HepG2 (cell line): Measurements from ENCODE around the gene DRAP1. TPM values are rescaled to one million over a fixed set of nuclear protein-coding genes. Genes with fewer than 3 reads are reported as not detected.
A peak's percentile ranks its signal among the peaks of the same experiment; 100 is the strongest.

Experiments
- CC2D1A ChIP-seq: sonication (generic); formaldehyde crosslinking; IDR thresholded peaks from 2 replicates; pipeline ENCODE4 v1.8.1; 2023; ENCODE audit warnings: mild to moderate bottlenecking, missing genetic modification reagents
- HDAC2 ChIP-seq: sonication (generic); formaldehyde crosslinking; IDR thresholded peaks from 2 replicates; pipeline ENCODE4 v1.4.0; 2020; ENCODE audit warnings: missing genetic modification reagents
- HNRNPL ChIP-seq: fragments of 200-400 bp; formaldehyde crosslinking; IDR thresholded peaks from 2 replicates; pipeline ENCODE4 v1.6.1; 2017; ENCODE audit warnings: mild to moderate bottlenecking, low read depth, low read length
- SNAI1 ChIP-seq: sonication (generic); formaldehyde crosslinking; IDR thresholded peaks from 2 replicates; pipeline ENCODE4 v1.5.0; 2020; ENCODE audit warnings: mild to moderate bottlenecking, missing genetic modification reagents, borderline replicate concordance
- XRCC5 ChIP-seq: fragments of 200-400 bp; formaldehyde crosslinking; optimal IDR thresholded peaks from 2 replicates; pipeline ENCODE3; 2017; ENCODE audit warnings: mild to moderate bottlenecking, low read length
- ZNF225 ChIP-seq: sonication (generic); formaldehyde crosslinking; IDR thresholded peaks from 2 replicates; pipeline ENCODE4 v1.4.0; 2020; ENCODE audit warnings: mild to moderate bottlenecking, missing genetic modification reagents
- ZNF678 ChIP-seq: sonication (generic); formaldehyde crosslinking; IDR thresholded peaks from 2 replicates; pipeline ENCODE4 v1.4.0; 2020; ENCODE audit warnings: mild to moderate bottlenecking, missing genetic modification reagents
- ZNF709 ChIP-seq: sonication (generic); formaldehyde crosslinking; IDR thresholded peaks from 2 replicates; pipeline ENCODE4 v1.5.0; 2020; ENCODE audit warnings: mild to moderate bottlenecking, missing genetic modification reagents
- polyA plus RNA-seq, 8 experiments: library from polyadenylated mRNA; depleted of rRNA in 3 of 8; stranded (reverse) in 7 of 8; unstranded in 1 of 8; fragments of >200 nt; fragmentation: Illumina TruSeq in 4 of 8; extraction: Trizol in 4 of 8; gene quantifications; 2 replicates each; pipeline versions ENCODE4 v1.2.1 to v1.2.3, GENCODE V29; 2011 to 2016; ENCODE audit warnings: low read depth in 4 of 8, missing spikeins in 1 of 8, mixed read lengths in 1 of 8; ENCODE audit not compliant: insufficient read depth in 1 of 8
- total RNA-seq, 5 experiments: library from RNA; depleted of rRNA; stranded (reverse); fragments of >200 nt; fragmentation: Illumina TruSeq; extraction: Trizol; gene quantifications; 2 replicates each; pipeline ENCODE4 v1.2.3, GENCODE V29; 2016; ENCODE audit warnings: low read depth in 1 of 5
- TF ChIP-seq, protein P1 (sequence below), 2 experiments: fragments of 450-650 bp in 1 of 2; sonication (generic) in 1 of 2; formaldehyde crosslinking in 1 of 2; IDR thresholded peaks; 2 replicates each; pipeline versions ENCODE4 v1.6.1 to v1.8.0; 2016 to 2022; ENCODE audit warnings: antibody characterized with exemption in 1 of 2, mild to moderate bottlenecking in 1 of 2, missing genetic modification reagents in 1 of 2
- TF ChIP-seq, protein P2 (sequence below): sonication (generic); formaldehyde crosslinking; IDR thresholded peaks from 2 replicates; pipeline ENCODE4 v1.9.0; 2021; ENCODE audit warnings: missing genetic modification reagents, borderline replicate concordance
- TF ChIP-seq, protein P3 (sequence below), 2 experiments: fragments of 450-650 bp in 1 of 2; sonication (generic) in 1 of 2; formaldehyde crosslinking; IDR thresholded peaks; 2 replicates each; pipeline versions ENCODE4 v1.5.0 to v1.8.0; 2020 to 2022; ENCODE audit warnings: mild to moderate bottlenecking in 1 of 2, missing genetic modification reagents in 1 of 2

Gene DRAP1
- total and polyA plus RNA-seq, 2 of the 13 experiments (the other 11 are each of a cell fraction or from before 2014, with no cell fraction given): 46.8 to 52.3 TPM

DNA sequence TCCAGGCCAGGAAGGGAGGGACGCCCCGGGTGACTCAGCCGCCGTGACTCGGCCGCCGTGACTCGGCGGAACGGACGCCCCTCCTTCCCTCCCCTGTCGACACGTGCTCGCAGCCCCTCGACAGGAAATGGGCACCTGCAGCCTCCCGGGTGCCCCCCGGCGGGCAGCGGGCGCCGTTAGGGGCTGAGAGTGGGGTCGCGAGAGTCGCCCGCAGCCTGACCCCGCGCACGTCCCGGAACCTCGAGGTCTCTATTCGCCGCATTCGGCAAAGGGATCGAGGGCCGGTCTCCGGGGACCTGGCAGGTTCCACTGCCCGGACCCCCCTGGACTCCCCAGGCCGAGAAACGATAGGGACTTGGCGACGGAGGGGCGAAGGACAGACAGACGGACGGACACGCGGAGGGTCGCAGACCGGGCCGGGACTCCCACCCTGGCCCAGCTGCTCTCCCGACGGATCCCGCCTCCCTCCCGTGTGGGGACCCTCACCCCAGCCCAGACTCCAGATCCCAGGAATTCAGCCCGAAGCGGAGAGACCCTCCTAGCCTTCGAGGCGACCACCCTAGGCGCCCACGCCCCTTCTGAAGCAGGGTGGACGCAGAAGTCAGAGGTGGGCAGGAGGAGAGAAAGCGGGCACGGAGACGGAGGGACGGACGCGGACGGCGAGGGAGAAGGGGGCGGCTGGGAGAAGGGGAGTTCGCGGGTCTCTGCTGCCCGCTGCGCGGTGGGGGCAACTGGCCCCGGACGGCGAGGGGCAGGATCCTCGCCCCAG is 19.7 kb upstream of the DRAP1 start (continued):
- TF ChIP-seq, protein P1, sequence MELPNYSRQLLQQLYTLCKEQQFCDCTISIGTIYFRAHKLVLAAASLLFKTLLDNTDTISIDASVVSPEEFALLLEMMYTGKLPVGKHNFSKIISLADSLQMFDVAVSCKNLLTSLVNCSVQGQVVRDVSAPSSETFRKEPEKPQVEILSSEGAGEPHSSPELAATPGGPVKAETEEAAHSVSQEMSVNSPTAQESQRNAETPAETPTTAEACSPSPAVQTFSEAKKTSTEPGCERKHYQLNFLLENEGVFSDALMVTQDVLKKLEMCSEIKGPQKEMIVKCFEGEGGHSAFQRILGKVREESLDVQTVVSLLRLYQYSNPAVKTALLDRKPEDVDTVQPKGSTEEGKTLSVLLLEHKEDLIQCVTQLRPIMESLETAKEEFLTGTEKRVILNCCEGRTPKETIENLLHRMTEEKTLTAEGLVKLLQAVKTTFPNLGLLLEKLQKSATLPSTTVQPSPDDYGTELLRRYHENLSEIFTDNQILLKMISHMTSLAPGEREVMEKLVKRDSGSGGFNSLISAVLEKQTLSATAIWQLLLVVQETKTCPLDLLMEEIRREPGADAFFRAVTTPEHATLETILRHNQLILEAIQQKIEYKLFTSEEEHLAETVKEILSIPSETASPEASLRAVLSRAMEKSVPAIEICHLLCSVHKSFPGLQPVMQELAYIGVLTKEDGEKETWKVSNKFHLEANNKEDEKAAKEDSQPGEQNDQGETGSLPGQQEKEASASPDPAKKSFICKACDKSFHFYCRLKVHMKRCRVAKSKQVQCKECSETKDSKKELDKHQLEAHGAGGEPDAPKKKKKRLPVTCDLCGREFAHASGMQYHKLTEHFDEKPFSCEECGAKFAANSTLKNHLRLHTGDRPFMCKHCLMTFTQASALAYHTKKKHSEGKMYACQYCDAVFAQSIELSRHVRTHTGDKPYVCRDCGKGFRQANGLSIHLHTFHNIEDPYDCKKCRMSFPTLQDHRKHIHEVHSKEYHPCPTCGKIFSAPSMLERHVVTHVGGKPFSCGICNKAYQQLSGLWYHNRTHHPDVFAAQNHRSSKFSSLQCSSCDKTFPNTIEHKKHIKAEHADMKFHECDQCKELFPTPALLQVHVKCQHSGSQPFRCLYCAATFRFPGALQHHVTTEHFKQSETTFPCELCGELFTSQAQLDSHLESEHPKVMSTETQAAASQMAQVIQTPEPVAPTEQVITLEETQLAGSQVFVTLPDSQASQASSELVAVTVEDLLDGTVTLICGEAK (IDR thresholded peaks at IDR 0.05): no peak
- TF ChIP-seq, protein P1 (CRISPR knock-in tag; IDR thresholded peaks at IDR 0.05): peak; percentile 76
- TF ChIP-seq, protein P2, sequence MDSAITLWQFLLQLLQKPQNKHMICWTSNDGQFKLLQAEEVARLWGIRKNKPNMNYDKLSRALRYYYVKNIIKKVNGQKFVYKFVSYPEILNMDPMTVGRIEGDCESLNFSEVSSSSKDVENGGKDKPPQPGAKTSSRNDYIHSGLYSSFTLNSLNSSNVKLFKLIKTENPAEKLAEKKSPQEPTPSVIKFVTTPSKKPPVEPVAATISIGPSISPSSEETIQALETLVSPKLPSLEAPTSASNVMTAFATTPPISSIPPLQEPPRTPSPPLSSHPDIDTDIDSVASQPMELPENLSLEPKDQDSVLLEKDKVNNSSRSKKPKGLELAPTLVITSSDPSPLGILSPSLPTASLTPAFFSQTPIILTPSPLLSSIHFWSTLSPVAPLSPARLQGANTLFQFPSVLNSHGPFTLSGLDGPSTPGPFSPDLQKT (CRISPR knock-in tag): no peak
- TF ChIP-seq ZNF678 (no peak), CC2D1A (CRISPR knock-in tag) (no peak), ZNF225 (CRISPR knock-in tag) (no peak), SNAI1 (CRISPR knock-in tag) (no peak), XRCC5 (no peak), ZNF709 (CRISPR knock-in tag) (peak; percentile 58; the same call in 1 of the 2 replicates), HDAC2 (CRISPR knock-in tag) (peak; percentile 66; the same call in 1 of the 2 replicates), HNRNPL (peak; percentile 91)
- TF ChIP-seq, protein P3, sequence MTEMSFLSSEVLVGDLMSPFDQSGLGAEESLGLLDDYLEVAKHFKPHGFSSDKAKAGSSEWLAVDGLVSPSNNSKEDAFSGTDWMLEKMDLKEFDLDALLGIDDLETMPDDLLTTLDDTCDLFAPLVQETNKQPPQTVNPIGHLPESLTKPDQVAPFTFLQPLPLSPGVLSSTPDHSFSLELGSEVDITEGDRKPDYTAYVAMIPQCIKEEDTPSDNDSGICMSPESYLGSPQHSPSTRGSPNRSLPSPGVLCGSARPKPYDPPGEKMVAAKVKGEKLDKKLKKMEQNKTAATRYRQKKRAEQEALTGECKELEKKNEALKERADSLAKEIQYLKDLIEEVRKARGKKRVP (CRISPR knock-in tag; IDR thresholded peaks at IDR 0.05): peak in 1 of 2 experiments; percentile 58; a peak in 1 of 4 replicates
